HUES64 (cell line): ENCODE data around the gene SRRM3.

ENCODE experiments used
- H3K27ac ChIP-seq: 2 replicates; pipeline ENCODE4 v1.7.0; 2013; ENCODE audit warnings: low read depth, low read length, inconsistent platforms
- H3K27me3 ChIP-seq: 2 replicates; pipeline ENCODE4 v1.6.1; 2013; ENCODE audit warnings: mild to moderate bottlenecking, low read length; ENCODE audit not compliant: insufficient read depth
- H3K36me3 ChIP-seq: 2 replicates; pipeline ENCODE4 v1.6.1; 2013; ENCODE audit warnings: mild to moderate bottlenecking, low read length; ENCODE audit not compliant: insufficient read depth
- H3K4me1 ChIP-seq: 2 replicates; pipeline ENCODE4 v1.6.1; 2013; ENCODE audit warnings: mild to moderate bottlenecking, low read length, moderate library complexity; ENCODE audit not compliant: insufficient read depth
- H3K4me3 ChIP-seq: 2 replicates; pipeline ENCODE4 v1.5.1; 2013; ENCODE audit warnings: mild to moderate bottlenecking, low read length, moderate library complexity
- H3K9ac ChIP-seq: 2 replicates; pipeline ENCODE4 v1.6.1; 2013; ENCODE audit warnings: mild to moderate bottlenecking, low read depth, low read length
- H3K9me3 ChIP-seq: 2 replicates; pipeline ENCODE4 v1.6.1; 2013; ENCODE audit warnings: low read depth, low read length; ENCODE audit not compliant: insufficient read depth
- WGBS: fragments of 150-250, 120-280 bp; methylation state at CpG from one replicate; pipeline ENCODE4 v1.1.7; 2013; ENCODE audit warnings: missing lambda C conversion rate; 5-methylcytosine and 5-hydroxymethylcytosine counted together

Gene SRRM3

GRCh38 chr7:76325092-76325491 is 123.4 kb downstream of the SRRM3 start:
- Histone ChIP-seq H3K27me3 (no peaks in the 10 kb centered on the region), H3K9ac (no peak overlapping the region), H3K27ac (no peak overlapping the region), H3K9me3 (no peaks in the 10 kb centered on the region), H3K4me3 (no peak overlapping the region), H3K36me3 (peaks cover 61% of the 10 kb centered on the region), H3K4me1 (no peaks in the 10 kb centered on the region)
- WGBS: 98% methylated on average over 11 of the region's 11 CpGs

- Histone ChIP-seq H3K4me1 (no peaks in the 10 kb centered on the region), H3K9me3 (no peaks in the 10 kb centered on the region), H3K27ac (no peak overlapping the region), H3K4me3 (no peak overlapping the region), H3K36me3 (peaks cover 68% of the 10 kb centered on the region), H3K27me3 (no peaks in the 10 kb centered on the region), H3K9ac (no peak overlapping the region)
- 97% methylated on average over 5 of the region's 5 CpGs for WGBS
Observed at GRCh38 chr7:76325811-76326210, 124.1 kb downstream of the SRRM3 start.

GRCh38 chr7:76326646-76327233 is 125.0 kb downstream of the SRRM3 start:
- H3K9ac ChIP-seq: no peak overlapping the region
- H3K27ac ChIP-seq: no peak overlapping the region
- H3K4me1 ChIP-seq: no peaks in the 10 kb centered on the region
- H3K27me3 ChIP-seq: no peaks in the 10 kb centered on the region
- H3K9me3 ChIP-seq: no peaks in the 10 kb centered on the region
- H3K36me3 ChIP-seq: peaks cover 76% of the 10 kb centered on the region
- no peak overlapping the region for H3K4me3 ChIP-seq
- WGBS: 96% methylated on average over 5 of the region's 5 CpGs

- Histone ChIP-seq H3K4me1 (no peaks in the 10 kb centered on the region), H3K36me3 (peaks cover 80% of the 10 kb centered on the region), H3K4me3 (no peak overlapping the region), H3K27ac (no peak overlapping the region), H3K9ac (no peak overlapping the region), H3K9me3 (no peaks in the 10 kb centered on the region), H3K27me3 (no peaks in the 10 kb centered on the region)
- WGBS: 92% methylated on average over 6 of the region's 7 CpGs
Observed at GRCh38 chr7:76327610-76328009, 125.9 kb downstream of the SRRM3 start.

- Histone ChIP-seq H3K9me3 (no peaks in the 10 kb centered on the region), H3K36me3 (peaks cover 83% of the 10 kb centered on the region), H3K9ac (no peak overlapping the region), H3K4me3 (no peak overlapping the region), H3K27me3 (no peaks in the 10 kb centered on the region), H3K4me1 (no peaks in the 10 kb centered on the region), H3K27ac (no peak overlapping the region)
- 92% methylated on average over 12 of the region's 15 CpGs for WGBS
Observed at GRCh38 chr7:76328389-76328788, 126.7 kb downstream of the SRRM3 start.

GRCh38 chr7:76329479-76329878 is 127.8 kb downstream of the SRRM3 start:
- Histone ChIP-seq H3K9ac (no peak overlapping the region), H3K36me3 (peaks cover 89% of the 10 kb centered on the region)
- 94% methylated on average over 29 of the region's 29 CpGs for WGBS

GRCh38 chr7:76330261-76330660 is 128.6 kb downstream of the SRRM3 start:
- H3K27ac ChIP-seq: no peak overlapping the region
- no peak overlapping the region for H3K4me3 ChIP-seq
- WGBS: 93% methylated on average over 4 of the region's 4 CpGs
- H3K27me3 ChIP-seq: no peaks in the 10 kb centered on the region
- H3K36me3 ChIP-seq: peaks cover 85% of the 10 kb centered on the region
- H3K9me3 ChIP-seq: no peaks in the 10 kb centered on the region
- no peaks in the 10 kb centered on the region for H3K4me1 ChIP-seq
- no peak overlapping the region for H3K9ac ChIP-seq

More at GRCh38 chr7:76329479-76329878, 127.8 kb downstream of the SRRM3 start:
- Histone ChIP-seq H3K27me3 (no peaks in the 10 kb centered on the region), H3K9me3 (no peaks in the 10 kb centered on the region), H3K4me3 (no peak overlapping the region), H3K27ac (no peak overlapping the region), H3K4me1 (no peaks in the 10 kb centered on the region)

GRCh38 chr7:76330673-76331072 is 129.0 kb downstream of the SRRM3 start:
- Histone ChIP-seq H3K36me3 (peaks cover 86% of the 10 kb centered on the region), H3K4me1 (no peaks in the 10 kb centered on the region), H3K4me3 (no peak overlapping the region), H3K9me3 (no peaks in the 10 kb centered on the region), H3K27ac (no peak overlapping the region), H3K27me3 (no peaks in the 10 kb centered on the region), H3K9ac (no peak overlapping the region)
- 83% methylated on average over 5 of the region's 5 CpGs for WGBS

GRCh38 chr7:76332078-76332477 is 130.4 kb downstream of the SRRM3 start:
- H3K36me3 ChIP-seq: peaks cover 84% of the 10 kb centered on the region

GRCh38 chr7:76333511-76334101 is 131.9 kb downstream of the SRRM3 start:
- Histone ChIP-seq H3K9me3 (no peaks in the 10 kb centered on the region), H3K4me1 (peaks cover 3% of the 10 kb centered on the region; the same call in 1 of the 2 replicates)

More at GRCh38 chr7:76332078-76332477, 130.4 kb downstream of the SRRM3 start:
- Histone ChIP-seq H3K27me3 (no peaks in the 10 kb centered on the region), H3K4me3 (no peak overlapping the region), H3K9ac (no peak overlapping the region), H3K27ac (no peak overlapping the region), H3K4me1 (no peaks in the 10 kb centered on the region), H3K9me3 (no peaks in the 10 kb centered on the region)
- 92% methylated on average over 9 of the region's 9 CpGs for WGBS

GRCh38 chr7:76334320-76334967 is 132.7 kb downstream of the SRRM3 start:
- WGBS: 94% methylated on average over 6 of the region's 6 CpGs
- H3K27ac ChIP-seq: no peak overlapping the region
- H3K27me3 ChIP-seq: no peaks in the 10 kb centered on the region
- H3K4me1 ChIP-seq: peaks cover 6% of the 10 kb centered on the region; the same call in 1 of the 2 replicates
- peaks cover 79% of the 10 kb centered on the region for H3K36me3 ChIP-seq
- no peak overlapping the region for H3K9ac ChIP-seq
- H3K9me3 ChIP-seq: no peaks in the 10 kb centered on the region
- H3K4me3 ChIP-seq: no peak overlapping the region

More at GRCh38 chr7:76333511-76334101, 131.9 kb downstream of the SRRM3 start:
- Histone ChIP-seq H3K27ac (no peak overlapping the region), H3K9ac (no peak overlapping the region), H3K36me3 (peaks cover 82% of the 10 kb centered on the region), H3K27me3 (no peaks in the 10 kb centered on the region), H3K4me3 (no peak overlapping the region)
- WGBS: 95% methylated on average over 14 of the region's 14 CpGs
